Central memory CD8-positive, alpha-beta T cell (primary cell): ENCODE measurements around the gene NUP188.

Source experiments
- ATAC-seq: fragments of 150-1000 bp; cut with Tn5 transposase; replicated peaks from 2 replicates; pipeline ENCODE4 v1.10.0; 2022; ENCODE audit warnings: mild to moderate bottlenecking, moderate FRiP score, moderate number of reproducible peaks; ENCODE audit not compliant: poor library complexity, severe bottlenecking; ENCODE audit errors: extremely low read depth
- DNase-seq, 2 donors: peaks; one replicate each; pipeline ENCODE4 v3.0.0; 2021; ENCODE audit warnings: low spot score in 2 of 2
- H3K27ac Mint-ChIP-seq: one replicate; pipeline ENCODE4 v1.8.0; 2022; ENCODE audit warnings: low read depth, mild to moderate bottlenecking, moderate library complexity, mixed read lengths
- H3K27me3 Mint-ChIP-seq: one replicate; pipeline ENCODE4 v1.8.0; 2022; ENCODE audit warnings: mixed read lengths
- H3K36me3 Mint-ChIP-seq: one replicate; pipeline ENCODE4 v1.8.0; 2022; ENCODE audit warnings: mild to moderate bottlenecking, moderate library complexity, mixed read lengths; ENCODE audit not compliant: insufficient read depth
- H3K4me1 Mint-ChIP-seq: one replicate; pipeline ENCODE4 v1.8.0; 2022; ENCODE audit warnings: mixed read lengths
- H3K4me3 Mint-ChIP-seq: one replicate; pipeline ENCODE4 v1.8.0; 2022; ENCODE audit warnings: mild to moderate bottlenecking, moderate library complexity, mixed read lengths
- H3K9me3 Mint-ChIP-seq: one replicate; pipeline ENCODE4 v1.8.0; 2022; ENCODE audit warnings: mixed read lengths

The NUP188 gene

GRCh38 chr9:128908372-128908771 lies 39.1 kb upstream of the NUP188 start:
- Mint-ChIP-seq H3K4me3 (no peak overlapping the region), H3K4me1 (peaks cover 26% of the 10 kb centered on the region), H3K27me3 (no peaks in the 10 kb centered on the region), H3K9me3 (no peaks in the 10 kb centered on the region), H3K36me3 (peaks cover 20% of the 10 kb centered on the region), H3K27ac (peak overlapping the region; percentile 57)
- ATAC-seq, result no peak
- DNase-seq, result no peak

- ATAC-seq (no peak), DNase-seq (no peak)
- Mint-ChIP-seq H3K27ac (peak overlapping the region; percentile 57), H3K36me3 (peaks cover 18% of the 10 kb centered on the region), H3K9me3 (no peaks in the 10 kb centered on the region), H3K4me3 (no peak overlapping the region), H3K27me3 (no peaks in the 10 kb centered on the region), H3K4me1 (peaks cover 30% of the 10 kb centered on the region)
Measured at GRCh38 chr9:128909859-128910258, 37.6 kb upstream of the NUP188 start.

- DNase-seq, result no peak
- no peak for ATAC-seq
- H3K4me1 Mint-ChIP-seq, result peaks cover 30% of the 10 kb centered on the region
- no peaks in the 10 kb centered on the region for H3K9me3 Mint-ChIP-seq
- H3K36me3 Mint-ChIP-seq, result peaks cover 19% of the 10 kb centered on the region
- no peak overlapping the region for H3K27ac Mint-ChIP-seq
- no peaks in the 10 kb centered on the region for H3K27me3 Mint-ChIP-seq
- no peak overlapping the region for H3K4me3 Mint-ChIP-seq
Measured at GRCh38 chr9:128910906-128911305, 36.6 kb upstream of the NUP188 start.

GRCh38 chr9:128911529-128912035 lies 35.9 kb upstream of the NUP188 start:
- ATAC-seq, result no peak
- Mint-ChIP-seq H3K27ac (peak overlapping the region; percentile 89), H3K36me3 (peaks cover 25% of the 10 kb centered on the region), H3K9me3 (no peaks in the 10 kb centered on the region), H3K4me1 (peaks cover 30% of the 10 kb centered on the region), H3K4me3 (no peak overlapping the region), H3K27me3 (no peaks in the 10 kb centered on the region)
- no peak for DNase-seq

GRCh38 chr9:128912270-128912853 lies 35.1 kb upstream of the NUP188 start:
- no peaks in the 10 kb centered on the region for H3K27me3 Mint-ChIP-seq
- peaks cover 29% of the 10 kb centered on the region for H3K36me3 Mint-ChIP-seq
- H3K9me3 Mint-ChIP-seq, result no peaks in the 10 kb centered on the region

GRCh38 chr9:128913048-128913900 lies 34.2 kb upstream of the NUP188 start:
- H3K4me3 Mint-ChIP-seq, result peak overlapping the region; percentile 52
- H3K4me1 Mint-ChIP-seq, result peaks cover 25% of the 10 kb centered on the region
- H3K27ac Mint-ChIP-seq, result peak overlapping the region; percentile 89
- no peaks in the 10 kb centered on the region for H3K9me3 Mint-ChIP-seq
- DNase-seq (no peak), ATAC-seq (no peak)
- H3K27me3 Mint-ChIP-seq, result no peaks in the 10 kb centered on the region
- H3K36me3 Mint-ChIP-seq, result peaks cover 34% of the 10 kb centered on the region

More at GRCh38 chr9:128912270-128912853, 35.1 kb upstream of the NUP188 start:
- ATAC-seq (no peak), DNase-seq (no peak)
- Mint-ChIP-seq H3K4me1 (peaks cover 28% of the 10 kb centered on the region), H3K4me3 (peak overlapping the region; percentile 52), H3K27ac (peak overlapping the region; percentile 89)

GRCh38 chr9:128913995-128914772 lies 33.3 kb upstream of the NUP188 start:
- peaks cover 33% of the 10 kb centered on the region for H3K36me3 Mint-ChIP-seq
- H3K4me1 Mint-ChIP-seq, result peaks cover 25% of the 10 kb centered on the region
- no peak overlapping the region for H3K27ac Mint-ChIP-seq
- H3K9me3 Mint-ChIP-seq, result no peaks in the 10 kb centered on the region
- DNase-seq (no peak), ATAC-seq (no peak)
- H3K27me3 Mint-ChIP-seq, result no peaks in the 10 kb centered on the region
- H3K4me3 Mint-ChIP-seq, result no peak overlapping the region

GRCh38 chr9:128916204-128916603 lies 31.3 kb upstream of the NUP188 start:
- Mint-ChIP-seq H3K27ac (peak overlapping the region; percentile 25), H3K4me1 (peaks cover 20% of the 10 kb centered on the region)
- no peak for DNase-seq

GRCh38 chr9:128916745-128917144 lies 30.8 kb upstream of the NUP188 start:
- H3K36me3 Mint-ChIP-seq, result peaks cover 33% of the 10 kb centered on the region
- no peak overlapping the region for H3K27ac Mint-ChIP-seq
- no peak for DNase-seq
- peaks cover 20% of the 10 kb centered on the region for H3K4me1 Mint-ChIP-seq
- H3K27me3 Mint-ChIP-seq, result no peaks in the 10 kb centered on the region
- no peaks in the 10 kb centered on the region for H3K9me3 Mint-ChIP-seq
- no peak for ATAC-seq
- no peak overlapping the region for H3K4me3 Mint-ChIP-seq

More at GRCh38 chr9:128916204-128916603, 31.3 kb upstream of the NUP188 start:
- H3K9me3 Mint-ChIP-seq, result no peaks in the 10 kb centered on the region
- ATAC-seq, result no peak
- H3K4me3 Mint-ChIP-seq, result no peak overlapping the region
- H3K36me3 Mint-ChIP-seq, result peaks cover 33% of the 10 kb centered on the region
- H3K27me3 Mint-ChIP-seq, result no peaks in the 10 kb centered on the region

GRCh38 chr9:128917151-128917849 lies 30.2 kb upstream of the NUP188 start:
- no peak overlapping the region for H3K27ac Mint-ChIP-seq
- H3K4me3 Mint-ChIP-seq, result no peak overlapping the region
- no peaks in the 10 kb centered on the region for H3K27me3 Mint-ChIP-seq
- H3K36me3 Mint-ChIP-seq, result peaks cover 33% of the 10 kb centered on the region
- H3K4me1 Mint-ChIP-seq, result peaks cover 15% of the 10 kb centered on the region
- no peak for ATAC-seq
- DNase-seq, result no peak
- H3K9me3 Mint-ChIP-seq, result no peaks in the 10 kb centered on the region

- DNase-seq (no peak), ATAC-seq (no peak)
- peak overlapping the region; percentile 59 for H3K27ac Mint-ChIP-seq
- H3K27me3 Mint-ChIP-seq, result no peaks in the 10 kb centered on the region
- no peaks in the 10 kb centered on the region for H3K9me3 Mint-ChIP-seq
- H3K36me3 Mint-ChIP-seq, result peaks cover 29% of the 10 kb centered on the region
- no peak overlapping the region for H3K4me3 Mint-ChIP-seq
- H3K4me1 Mint-ChIP-seq, result no peaks in the 10 kb centered on the region
Measured at GRCh38 chr9:128918921-128919320, 28.6 kb upstream of the NUP188 start.
